Hepatocyte (in vitro differentiated cells): Measurements from ENCODE around the gene ZNF17.

Experiments
- CTCF ChIP-seq: fragments of 200-600 bp; sonication (generic); IDR thresholded peaks from 2 replicates; pipeline ENCODE4 v1.5.1; 2016; ENCODE audit warnings: antibody characterized with exemption, mild to moderate bottlenecking; ENCODE audit not compliant: poor library complexity
- EZH2phosphoT487 ChIP-seq: fragments of 200-600 bp; sonication (generic); IDR thresholded peaks from one replicate; pipeline ENCODE4 v1.6.1; 2018; ENCODE audit warnings: antibody characterized with exemption, mild to moderate bottlenecking, low read depth, moderate library complexity; ENCODE audit not compliant: unreplicated experiment, severe bottlenecking

- no peak for TF ChIP-seq EZH2phosphoT487
- TF ChIP-seq CTCF: no peak
Observed at GRCh38 chr19:57382806-57383488, 28.0 kb upstream of the ZNF17 start.
